ENCODE data around the gene MMP28. TPM values are rescaled to one million over a fixed set of nuclear protein-coding genes. Genes with fewer than 3 reads are reported as not detected.

MMP28 gene
- polyA plus RNA-seq, 3 donors = 1.7 to 3.2 (median 2.0) TPM

DNA sequence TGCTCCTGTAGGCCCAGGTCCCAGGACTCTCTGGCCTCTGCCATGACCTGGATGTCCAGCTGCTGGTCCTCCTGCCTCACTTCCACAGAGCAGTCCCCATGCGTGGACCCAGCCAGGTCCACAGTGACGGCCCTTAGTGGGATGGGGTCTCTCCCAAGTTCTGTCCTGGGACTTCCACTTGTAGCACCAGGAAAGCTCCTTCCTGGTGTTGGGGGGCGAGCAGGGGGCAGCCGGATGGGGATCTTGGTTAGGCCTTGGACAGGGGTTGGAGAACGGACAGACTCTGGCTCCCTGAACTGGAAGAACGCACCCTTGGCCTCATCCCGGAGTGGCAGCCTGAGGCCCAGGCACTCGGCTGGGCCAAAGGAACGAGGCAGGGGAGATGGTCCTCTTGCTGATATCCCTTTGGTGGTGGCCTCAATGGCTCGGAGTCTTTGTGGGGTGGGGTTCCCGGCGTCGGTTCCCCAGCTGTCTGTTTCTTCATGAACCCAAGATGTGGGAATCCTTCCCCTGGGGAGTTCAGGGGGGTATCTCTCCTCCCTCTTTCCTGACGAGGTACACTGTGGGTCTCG, 49.6 kb downstream of the MMP28 start:
- DNase-seq = no peak

GRCh38 chr17:35745246-35745645, 50.2 kb downstream of the MMP28 start:
- DNase-seq = no peak

DNA sequence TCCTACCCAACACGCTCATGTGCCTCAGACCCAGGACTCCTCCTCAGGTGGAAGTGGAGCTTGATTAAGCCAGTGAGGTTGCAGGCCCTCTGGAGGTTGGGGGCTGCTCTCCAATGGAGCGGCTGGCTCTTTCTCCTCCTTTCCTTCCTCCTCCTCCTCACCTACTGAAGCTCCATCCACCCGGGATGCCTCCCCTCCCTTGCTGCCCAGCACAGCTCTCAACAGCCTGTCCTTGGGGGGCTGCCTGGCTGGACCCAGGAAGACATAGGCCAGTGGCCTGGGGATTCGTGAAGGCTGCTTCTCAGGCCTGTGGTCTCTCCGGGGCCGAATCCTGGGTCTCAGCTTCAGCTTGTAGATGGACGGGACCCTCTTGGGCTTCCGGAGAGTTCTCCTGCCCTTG, 50.6 kb downstream of the MMP28 start:
- no peak for DNase-seq

DNA sequence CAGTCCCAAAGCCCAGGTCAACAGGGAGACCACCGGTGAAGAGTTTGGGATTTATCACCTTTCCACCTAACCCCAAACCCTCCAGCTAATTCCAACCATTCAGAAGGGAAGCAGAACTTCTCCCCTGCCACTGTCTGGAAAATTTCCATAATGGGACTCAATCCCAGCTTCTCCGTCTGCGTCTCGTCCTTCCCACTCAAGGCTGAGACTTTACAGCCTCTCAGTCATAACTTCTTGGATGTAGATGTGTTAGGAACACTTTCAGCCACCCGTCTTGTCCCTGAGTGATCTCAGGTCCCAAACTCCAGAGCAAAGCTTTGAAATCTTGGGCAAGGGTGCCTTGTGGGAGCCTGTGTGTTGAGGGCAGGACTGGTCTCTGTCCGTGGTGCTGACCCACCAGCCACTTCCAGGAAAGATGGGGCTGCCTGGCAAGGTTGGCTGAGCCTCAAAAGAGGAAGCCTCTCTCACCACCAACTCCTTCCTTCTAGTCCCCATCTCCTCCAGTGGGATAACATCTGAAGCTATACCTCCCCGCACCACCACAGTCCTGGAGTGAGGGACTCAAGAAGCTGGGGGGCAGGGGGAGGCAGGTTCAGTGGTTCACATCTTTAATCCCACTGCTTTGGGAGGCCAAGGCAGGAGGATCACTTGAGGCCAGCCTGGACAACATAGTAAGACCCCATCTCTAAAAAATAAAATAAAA, 51.7 kb downstream of the MMP28 start:
- DNase-seq = no peak

- no peak for DNase-seq
These were observed 52.5 kb downstream of the MMP28 start for GRCh38 chr17:35742896-35743477.

DNA sequence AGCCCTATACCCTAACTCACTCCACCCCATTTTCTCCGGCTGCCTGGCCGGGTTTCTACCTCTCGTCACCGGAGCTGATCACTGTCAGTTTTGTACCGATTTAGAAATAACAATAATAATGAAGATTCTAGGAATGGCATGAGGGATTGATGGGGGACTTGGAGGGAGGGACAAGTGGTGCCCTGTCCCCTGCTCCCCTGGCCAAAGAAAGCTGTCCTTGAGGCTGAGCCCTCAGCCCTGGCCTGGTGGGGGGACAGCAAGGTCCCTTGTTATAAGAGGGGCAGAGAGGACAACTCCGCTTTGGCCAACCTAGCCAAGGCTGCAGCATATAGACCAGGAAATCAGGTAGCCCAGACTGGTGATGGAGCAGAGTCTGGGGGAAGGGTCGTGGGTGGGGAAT, 52.9 kb downstream of the MMP28 start:
- DNase-seq = no peak

- DNase-seq = no peak
These were observed 54.2 kb downstream of the MMP28 start for GRCh38 chr17:35740997-35741931.

- no peak for DNase-seq
These were observed 55.2 kb downstream of the MMP28 start for GRCh38 chr17:35740216-35740615.

DNA sequence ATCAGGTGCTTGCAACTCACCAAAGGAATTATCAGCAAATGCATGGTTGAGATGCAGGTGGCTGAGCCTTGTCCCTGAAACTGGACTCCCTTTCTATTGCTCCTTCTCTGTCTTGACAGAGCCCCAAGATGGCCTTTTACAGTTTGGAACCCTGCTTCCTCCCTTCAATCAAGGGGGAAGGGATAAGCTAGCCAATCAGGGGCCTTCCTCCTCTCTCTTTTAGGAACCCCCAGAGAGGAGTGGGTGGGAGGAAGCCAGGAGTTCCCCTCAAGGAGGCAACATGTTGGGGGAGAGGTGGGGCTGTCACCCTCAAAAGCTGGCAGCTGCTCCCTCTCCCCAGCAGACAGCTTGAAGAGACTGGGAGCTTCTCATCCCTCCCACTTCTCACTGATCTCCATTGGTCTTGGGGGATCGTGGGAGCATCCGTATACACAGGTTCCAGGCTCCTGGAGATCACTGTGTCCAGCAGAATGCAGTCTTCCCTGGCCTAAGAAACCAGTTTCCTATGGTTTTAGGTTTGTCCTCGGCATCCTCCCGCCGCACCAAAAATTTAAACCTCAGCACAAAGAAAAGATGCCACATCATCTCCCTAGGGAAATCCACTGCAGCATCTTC, 56.8 kb downstream of the MMP28 start:
- no peak for DNase-seq

GRCh38 chr17:35736236-35736635, 59.2 kb downstream of the MMP28 start:
- no peak for DNase-seq

DNA sequence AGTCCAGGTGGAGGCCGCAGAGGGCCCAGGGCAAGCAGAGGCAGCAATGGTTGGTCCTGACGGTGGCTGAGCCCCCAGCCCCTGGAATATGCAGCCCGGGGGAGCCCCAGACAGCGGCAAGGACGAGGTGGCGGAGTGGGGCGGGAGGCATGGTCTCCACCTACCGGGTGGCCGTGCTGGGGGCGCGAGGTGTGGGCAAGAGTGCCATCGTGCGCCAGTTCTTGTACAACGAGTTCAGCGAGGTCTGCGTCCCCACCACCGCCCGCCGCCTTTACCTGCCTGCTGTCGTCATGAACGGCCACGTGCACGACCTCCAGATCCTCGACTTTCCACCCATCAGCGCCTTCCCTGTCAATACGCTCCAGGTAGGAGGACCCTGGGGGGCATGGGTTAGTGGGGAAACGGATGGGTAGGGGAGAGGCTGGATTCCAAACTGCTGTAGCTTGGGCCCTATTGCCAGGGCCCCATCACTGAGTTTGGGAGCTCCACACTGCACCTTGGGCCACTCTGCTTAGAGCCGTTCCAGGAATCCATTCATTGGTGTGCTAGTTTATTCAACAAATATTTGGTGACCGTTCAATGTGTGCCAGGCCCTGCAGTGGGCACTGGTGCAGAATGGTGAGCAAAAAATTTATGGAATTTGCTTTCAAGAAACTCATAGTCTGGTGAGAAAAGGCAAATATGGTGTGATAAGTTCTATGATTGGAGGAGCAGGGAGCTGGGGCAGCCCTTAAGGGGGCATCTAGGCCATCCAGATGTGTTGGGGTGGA, 60.2 kb downstream of the MMP28 start:
- DNase-seq = no peak

DNA sequence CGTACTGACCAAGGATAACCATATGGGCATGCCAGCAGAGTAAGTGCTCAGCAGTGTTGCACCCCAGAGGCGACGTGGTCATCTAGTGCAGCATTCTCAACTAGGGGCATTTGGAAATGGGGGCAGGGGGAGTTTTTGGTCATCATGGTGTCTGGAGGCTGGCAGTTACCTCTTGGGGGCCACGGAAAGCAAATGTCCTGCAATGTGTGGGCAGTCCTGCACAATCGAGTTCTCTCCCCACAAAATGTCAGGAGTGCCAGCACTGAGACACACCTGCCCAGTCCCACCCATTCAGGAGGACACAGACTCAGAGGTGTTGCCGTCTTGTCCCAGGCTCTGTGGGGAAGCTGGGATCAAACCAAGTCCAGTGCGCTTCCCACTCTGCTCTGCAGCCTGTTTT, 61.0 kb downstream of the MMP28 start:
- no peak for DNase-seq

DNA sequence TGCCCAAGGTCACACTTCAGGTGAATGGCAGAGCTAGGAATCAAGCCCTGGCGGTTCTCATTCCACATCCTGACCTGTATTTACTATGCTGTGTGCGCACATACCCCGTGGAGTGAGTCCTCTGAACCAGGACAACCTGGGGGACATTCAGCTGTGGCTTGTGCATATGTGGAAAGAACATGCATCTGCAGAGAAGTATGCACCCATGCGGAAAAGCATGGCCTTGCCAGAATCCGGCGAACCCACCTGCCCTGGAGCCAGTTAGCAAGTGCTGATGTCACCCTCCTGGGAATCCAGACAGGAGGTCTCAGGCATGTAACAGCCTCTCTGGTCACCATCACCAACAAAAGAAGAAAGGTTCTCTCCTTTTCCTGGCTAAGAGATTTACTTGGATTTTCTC, 62.1 kb downstream of the MMP28 start:
- DNase-seq = no peak

DNA sequence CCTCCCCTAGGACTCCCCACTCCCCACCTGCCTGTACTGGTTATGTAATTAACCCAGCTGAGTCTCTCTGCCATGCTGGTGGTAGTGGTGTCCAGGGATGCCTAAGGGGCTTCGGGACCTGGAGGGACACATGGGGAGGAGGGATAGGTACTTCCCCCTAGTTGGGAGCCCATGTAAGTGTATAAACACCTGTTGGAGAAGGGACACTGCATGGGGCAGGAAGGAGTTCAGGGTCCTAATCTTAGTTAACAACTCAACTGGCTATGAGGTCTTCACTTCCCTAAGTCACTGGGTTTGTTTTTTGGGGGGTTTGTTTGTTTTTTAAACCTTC, 62.7 kb downstream of the MMP28 start:
- no peak for DNase-seq

DNA sequence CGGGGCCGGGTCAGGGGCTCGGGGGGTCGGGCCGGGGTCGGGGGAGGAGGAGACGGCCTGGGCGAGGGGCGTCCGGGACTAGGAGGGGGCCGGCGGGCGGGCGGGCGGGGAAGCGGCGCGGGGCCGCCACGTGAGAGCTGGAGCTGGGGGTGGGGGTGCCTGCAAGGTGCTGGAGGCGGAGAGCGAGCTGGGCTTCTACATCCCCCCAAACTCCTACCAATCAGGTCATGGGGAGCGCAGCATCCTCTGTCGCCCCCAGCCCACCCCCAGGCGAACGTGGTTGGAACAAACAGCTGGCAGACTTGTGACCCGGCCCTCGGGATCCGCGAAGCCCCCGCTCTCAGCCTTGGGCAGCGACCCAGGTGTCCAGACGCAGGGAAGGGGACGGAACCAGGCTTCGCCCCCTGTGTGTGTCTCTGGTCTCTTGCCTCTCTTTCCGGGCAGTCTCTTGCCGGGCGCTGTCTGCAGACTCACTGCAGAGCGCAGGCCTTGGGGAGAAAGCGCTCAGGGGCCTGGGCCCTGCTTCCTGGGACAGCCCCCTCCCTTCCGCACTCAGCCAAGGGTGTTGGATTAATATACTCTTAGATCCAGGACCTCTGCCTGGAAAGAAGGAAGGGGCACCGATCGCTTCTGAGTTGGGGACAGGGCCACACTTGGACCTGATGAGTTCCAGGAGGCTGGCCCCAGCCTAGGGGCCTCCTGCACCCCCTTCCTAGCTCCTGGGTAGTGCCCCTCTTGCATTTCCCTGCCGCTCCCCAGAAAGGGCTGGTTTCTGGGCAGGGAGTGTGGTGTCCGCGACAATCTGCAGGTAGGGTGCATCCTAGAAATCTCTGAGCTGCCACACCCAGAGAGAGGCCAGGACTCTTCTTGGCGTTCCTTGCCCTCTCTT, 63.3 kb downstream of the MMP28 start:
- no peak for DNase-seq

GRCh38 chr17:35731239-35731916, 64.1 kb downstream of the MMP28 start, which contains the start of gene RASL10B:
TSS of gene RASL10B (plus strand) at chr17:35731639. CDS start at chr17:35735185, 3,546 bp downstream.
- DNase-seq = no peak

- no peak for DNase-seq
These were observed 64.9 kb downstream of the MMP28 start for GRCh38 chr17:35730400-35731005.

DNA sequence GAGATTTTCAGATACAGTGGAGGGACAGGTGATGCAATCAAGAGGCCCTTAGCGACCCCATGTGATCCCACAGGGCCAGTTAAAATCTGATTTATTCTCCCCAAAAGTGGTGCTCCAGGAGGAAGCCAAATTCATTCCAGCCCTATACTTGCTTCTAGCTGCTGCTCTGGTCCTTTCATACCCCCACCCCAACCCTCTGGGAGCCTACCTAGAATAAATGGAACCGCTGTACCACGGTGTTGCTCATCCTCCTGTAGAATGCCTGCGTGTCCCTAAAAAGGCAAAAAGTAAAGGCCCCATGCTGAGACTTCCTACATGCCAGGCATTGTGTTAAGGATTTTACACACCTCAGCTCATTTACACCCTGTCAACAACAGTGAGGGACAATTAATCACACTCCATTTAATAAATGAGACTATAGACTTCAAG, 66.0 kb downstream of the MMP28 start:
- DNase-seq = no peak

DNA sequence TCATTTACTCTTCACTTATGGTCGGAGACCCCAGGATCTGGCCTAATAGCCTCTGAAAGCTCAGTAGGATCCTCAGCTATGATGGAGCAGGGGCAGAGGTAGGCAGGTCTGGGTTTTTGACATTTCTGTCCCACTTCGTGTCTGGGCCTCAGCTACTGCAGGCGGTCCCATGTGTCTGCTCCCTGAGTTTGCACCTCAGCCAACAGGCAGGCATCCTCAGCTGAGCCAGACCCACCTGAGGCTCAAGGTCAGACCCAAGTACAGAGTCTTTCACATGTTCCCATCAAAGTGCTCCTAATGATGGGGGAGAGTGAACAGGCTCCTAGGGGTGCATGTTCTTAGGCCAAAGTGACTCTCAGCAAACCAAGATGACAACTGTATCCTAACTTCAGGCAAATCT, 66.9 kb downstream of the MMP28 start:
- no peak for DNase-seq
